Measurements from ENCODE around the gene CAMK1D. TPM values are rescaled to one million over a fixed set of nuclear protein-coding genes. Genes with fewer than 3 reads are reported as not detected.

CAMK1D gene
- total and polyA plus RNA-seq, 2 experiments from 2014 or later, result 4.6 to 7.2 TPM

GRCh38 chr10:12369982-12370381 lies 20.6 kb downstream of the CAMK1D start:
- no peaks in the 10 kb centered on the region for H4K20me1 ChIP-seq (replicated peaks; ENCODE audit: insufficient read depth)

More at GRCh38 chr10:12369982-12370381, 20.6 kb downstream of the CAMK1D start:
- no peaks in the 10 kb centered on the region for H3K4me1 Mint-ChIP-seq
- H3K27ac Mint-ChIP-seq, result no peak overlapping the region
- H3K27me3 Mint-ChIP-seq (ENCODE audit: insufficient read depth, low read depth, poor library complexity), result no peaks in the 10 kb centered on the region
- H3K4me1 ChIP-seq (ENCODE audit: insufficient read depth), result no peaks in the 10 kb centered on the region
- no peaks in the 10 kb centered on the region for H3K36me3 Mint-ChIP-seq (ENCODE audit: low read depth)
- no peak overlapping the region for H2AFZ ChIP-seq
- no peaks in the 10 kb centered on the region for H3K9me2 ChIP-seq (ENCODE audit: insufficient read depth)
- ATAC-seq, result no peak
- H3K36me3 ChIP-seq (ENCODE audit: insufficient read depth), result no peaks in the 10 kb centered on the region
- no peaks in the 10 kb centered on the region for H3F3A ChIP-seq (replicated peaks; ENCODE audit: low read depth)
- H3K9me3 Mint-ChIP-seq, result no peaks in the 10 kb centered on the region
- H3K4me3 Mint-ChIP-seq, result no peak overlapping the region
- H3K27ac ChIP-seq (ENCODE audit: low read depth), result no peak overlapping the region
- no peak overlapping the region for H3K4me2 ChIP-seq
- no peaks in the 10 kb centered on the region for H3K27me3 ChIP-seq (ENCODE audit: insufficient read depth)
- no peak overlapping the region for H3K4me3 ChIP-seq
- no peaks in the 10 kb centered on the region for H3K79me2 ChIP-seq (replicated peaks; ENCODE audit: insufficient read depth)
- no peak for TF ChIP-seq CTCF (conservative IDR thresholded peaks at IDR 0.05; ENCODE audit: low read depth in 2 of 2)
- no peak for TF ChIP-seq ZNF331 (CRISPR knock-in tag; IDR thresholded peaks at IDR 0.05; ENCODE audit: low read depth)
- TF ChIP-seq, protein P1, sequence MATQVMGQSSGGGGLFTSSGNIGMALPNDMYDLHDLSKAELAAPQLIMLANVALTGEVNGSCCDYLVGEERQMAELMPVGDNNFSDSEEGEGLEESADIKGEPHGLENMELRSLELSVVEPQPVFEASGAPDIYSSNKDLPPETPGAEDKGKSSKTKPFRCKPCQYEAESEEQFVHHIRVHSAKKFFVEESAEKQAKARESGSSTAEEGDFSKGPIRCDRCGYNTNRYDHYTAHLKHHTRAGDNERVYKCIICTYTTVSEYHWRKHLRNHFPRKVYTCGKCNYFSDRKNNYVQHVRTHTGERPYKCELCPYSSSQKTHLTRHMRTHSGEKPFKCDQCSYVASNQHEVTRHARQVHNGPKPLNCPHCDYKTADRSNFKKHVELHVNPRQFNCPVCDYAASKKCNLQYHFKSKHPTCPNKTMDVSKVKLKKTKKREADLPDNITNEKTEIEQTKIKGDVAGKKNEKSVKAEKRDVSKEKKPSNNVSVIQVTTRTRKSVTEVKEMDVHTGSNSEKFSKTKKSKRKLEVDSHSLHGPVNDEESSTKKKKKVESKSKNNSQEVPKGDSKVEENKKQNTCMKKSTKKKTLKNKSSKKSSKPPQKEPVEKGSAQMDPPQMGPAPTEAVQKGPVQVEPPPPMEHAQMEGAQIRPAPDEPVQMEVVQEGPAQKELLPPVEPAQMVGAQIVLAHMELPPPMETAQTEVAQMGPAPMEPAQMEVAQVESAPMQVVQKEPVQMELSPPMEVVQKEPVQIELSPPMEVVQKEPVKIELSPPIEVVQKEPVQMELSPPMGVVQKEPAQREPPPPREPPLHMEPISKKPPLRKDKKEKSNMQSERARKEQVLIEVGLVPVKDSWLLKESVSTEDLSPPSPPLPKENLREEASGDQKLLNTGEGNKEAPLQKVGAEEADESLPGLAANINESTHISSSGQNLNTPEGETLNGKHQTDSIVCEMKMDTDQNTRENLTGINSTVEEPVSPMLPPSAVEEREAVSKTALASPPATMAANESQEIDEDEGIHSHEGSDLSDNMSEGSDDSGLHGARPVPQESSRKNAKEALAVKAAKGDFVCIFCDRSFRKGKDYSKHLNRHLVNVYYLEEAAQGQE (IDR thresholded peaks at IDR 0.05; ENCODE audit: unreplicated experiment), result no peak
- no peak for TF ChIP-seq EZH2phosphoT487 (IDR thresholded peaks at IDR 0.05; ENCODE audit: unreplicated experiment)
- TF ChIP-seq, protein P2, sequence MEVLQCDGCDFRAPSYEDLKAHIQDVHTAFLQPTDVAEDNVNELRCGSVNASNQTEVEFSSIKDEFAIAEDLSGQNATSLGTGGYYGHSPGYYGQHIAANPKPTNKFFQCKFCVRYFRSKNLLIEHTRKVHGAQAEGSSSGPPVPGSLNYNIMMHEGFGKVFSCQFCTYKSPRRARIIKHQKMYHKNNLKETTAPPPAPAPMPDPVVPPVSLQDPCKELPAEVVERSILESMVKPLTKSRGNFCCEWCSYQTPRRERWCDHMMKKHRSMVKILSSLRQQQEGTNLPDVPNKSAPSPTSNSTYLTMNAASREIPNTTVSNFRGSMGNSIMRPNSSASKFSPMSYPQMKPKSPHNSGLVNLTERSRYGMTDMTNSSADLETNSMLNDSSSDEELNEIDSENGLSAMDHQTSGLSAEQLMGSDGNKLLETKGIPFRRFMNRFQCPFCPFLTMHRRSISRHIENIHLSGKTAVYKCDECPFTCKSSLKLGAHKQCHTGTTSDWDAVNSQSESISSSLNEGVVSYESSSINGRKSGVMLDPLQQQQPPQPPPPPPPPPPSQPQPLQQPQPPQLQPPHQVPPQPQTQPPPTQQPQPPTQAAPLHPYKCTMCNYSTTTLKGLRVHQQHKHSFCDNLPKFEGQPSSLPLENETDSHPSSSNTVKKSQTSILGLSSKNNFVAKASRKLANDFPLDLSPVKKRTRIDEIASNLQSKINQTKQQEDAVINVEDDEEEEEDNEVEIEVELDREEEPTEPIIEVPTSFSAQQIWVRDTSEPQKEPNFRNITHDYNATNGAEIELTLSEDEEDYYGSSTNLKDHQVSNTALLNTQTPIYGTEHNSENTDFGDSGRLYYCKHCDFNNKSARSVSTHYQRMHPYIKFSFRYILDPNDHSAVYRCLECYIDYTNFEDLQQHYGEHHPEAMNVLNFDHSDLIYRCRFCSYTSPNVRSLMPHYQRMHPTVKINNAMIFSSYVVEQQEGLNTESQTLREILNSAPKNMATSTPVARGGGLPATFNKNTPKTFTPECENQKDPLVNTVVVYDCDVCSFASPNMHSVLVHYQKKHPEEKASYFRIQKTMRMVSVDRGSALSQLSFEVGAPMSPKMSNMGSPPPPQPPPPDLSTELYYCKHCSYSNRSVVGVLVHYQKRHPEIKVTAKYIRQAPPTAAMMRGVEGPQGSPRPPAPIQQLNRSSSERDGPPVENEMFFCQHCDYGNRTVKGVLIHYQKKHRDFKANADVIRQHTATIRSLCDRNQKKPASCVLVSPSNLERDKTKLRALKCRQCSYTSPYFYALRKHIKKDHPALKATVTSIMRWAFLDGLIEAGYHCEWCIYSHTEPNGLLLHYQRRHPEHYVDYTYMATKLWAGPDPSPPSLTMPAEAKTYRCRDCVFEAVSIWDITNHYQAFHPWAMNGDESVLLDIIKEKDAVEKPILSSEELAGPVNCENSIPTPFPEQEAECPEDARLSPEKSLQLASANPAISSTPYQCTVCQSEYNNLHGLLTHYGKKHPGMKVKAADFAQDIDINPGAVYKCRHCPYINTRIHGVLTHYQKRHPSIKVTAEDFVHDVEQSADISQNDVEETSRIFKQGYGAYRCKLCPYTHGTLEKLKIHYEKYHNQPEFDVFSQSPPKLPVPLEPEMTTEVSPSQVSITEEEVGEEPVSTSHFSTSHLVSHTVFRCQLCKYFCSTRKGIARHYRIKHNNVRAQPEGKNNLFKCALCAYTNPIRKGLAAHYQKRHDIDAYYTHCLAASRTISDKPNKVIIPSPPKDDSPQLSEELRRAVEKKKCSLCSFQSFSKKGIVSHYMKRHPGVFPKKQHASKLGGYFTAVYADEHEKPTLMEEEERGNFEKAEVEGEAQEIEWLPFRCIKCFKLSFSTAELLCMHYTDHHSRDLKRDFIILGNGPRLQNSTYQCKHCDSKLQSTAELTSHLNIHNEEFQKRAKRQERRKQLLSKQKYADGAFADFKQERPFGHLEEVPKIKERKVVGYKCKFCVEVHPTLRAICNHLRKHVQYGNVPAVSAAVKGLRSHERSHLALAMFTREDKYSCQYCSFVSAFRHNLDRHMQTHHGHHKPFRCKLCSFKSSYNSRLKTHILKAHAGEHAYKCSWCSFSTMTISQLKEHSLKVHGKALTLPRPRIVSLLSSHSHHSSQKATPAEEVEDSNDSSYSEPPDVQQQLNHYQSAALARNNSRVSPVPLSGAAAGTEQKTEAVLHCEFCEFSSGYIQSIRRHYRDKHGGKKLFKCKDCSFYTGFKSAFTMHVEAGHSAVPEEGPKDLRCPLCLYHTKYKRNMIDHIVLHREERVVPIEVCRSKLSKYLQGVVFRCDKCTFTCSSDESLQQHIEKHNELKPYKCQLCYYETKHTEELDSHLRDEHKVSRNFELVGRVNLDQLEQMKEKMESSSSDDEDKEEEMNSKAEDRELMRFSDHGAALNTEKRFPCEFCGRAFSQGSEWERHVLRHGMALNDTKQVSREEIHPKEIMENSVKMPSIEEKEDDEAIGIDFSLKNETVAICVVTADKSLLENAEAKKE (CRISPR knock-in tag; IDR thresholded peaks at IDR 0.05), result no peak
- no peak for TF ChIP-seq ETS1 (IDR thresholded peaks at IDR 0.05)
- TF ChIP-seq STAT1 (IDR thresholded peaks at IDR 0.05; ENCODE audit: unreplicated experiment), result no peak
- TF ChIP-seq JUNB (IDR thresholded peaks at IDR 0.05; ENCODE audit: unreplicated experiment), result no peak
- no peak for TF ChIP-seq POLR2AphosphoS5 (IDR thresholded peaks at IDR 0.05; ENCODE audit: low read depth)
- no peak for TF ChIP-seq NANOG (IDR thresholded peaks at IDR 0.05; ENCODE audit: borderline replicate concordance)
- no peak for DNase-seq (ENCODE audit: low spot score)
